HepG2 (cell line): ENCODE data around the gene MFSD12. TPM values are rescaled to one million over a fixed set of nuclear protein-coding genes. Genes with fewer than 3 reads are reported as not detected.

Experiments
- BCL6 ChIP-seq: IDR thresholded peaks from 2 replicates; pipeline ENCODE4 v1.6.1; 2016; ENCODE audit warnings: missing genetic modification reagents, missing compliant biosample characterization
- CSRNP1 ChIP-seq: sonication (generic); formaldehyde crosslinking; IDR thresholded peaks from 2 replicates; pipeline ENCODE4 v1.8.1; 2023; ENCODE audit warnings: mild to moderate bottlenecking, missing genetic modification reagents
- JUNB ChIP-seq: sonication (generic); formaldehyde crosslinking; IDR thresholded peaks from 2 replicates; pipeline ENCODE4 v1.8.0; 2022; ENCODE audit warnings: missing genetic modification reagents, mild to moderate bottlenecking, borderline replicate concordance
- MXD3 ChIP-seq: IDR thresholded peaks from 2 replicates; pipeline ENCODE4 v1.6.1; 2016; ENCODE audit warnings: mild to moderate bottlenecking, missing biosample characterization, missing genetic modification reagents
- PATZ1 ChIP-seq: sonication (generic); formaldehyde crosslinking; IDR thresholded peaks from 2 replicates; pipeline ENCODE4 v1.4.0; 2020; ENCODE audit warnings: missing genetic modification reagents
- PCBP2 ChIP-seq: fragments of 200-400 bp; formaldehyde crosslinking; optimal IDR thresholded peaks from 2 replicates; pipeline ENCODE3; 2018; ENCODE audit warnings: low read length, low read depth; ENCODE audit not compliant: poor library complexity, severe bottlenecking
- PPARG ChIP-seq: conservative IDR thresholded peaks from 2 replicates; pipeline ENCODE4 v1.6.1; 2016; ENCODE audit warnings: missing biosample characterization, missing genetic modification reagents
- RBAK ChIP-seq: sonication (generic); formaldehyde crosslinking; IDR thresholded peaks from 2 replicates; pipeline ENCODE4 v1.5.1; 2020; ENCODE audit warnings: mild to moderate bottlenecking, missing genetic modification reagents
- RFXAP ChIP-seq: sonication (generic); formaldehyde crosslinking; IDR thresholded peaks from 2 replicates; pipeline ENCODE4 v1.4.0; 2020; ENCODE audit warnings: missing genetic modification reagents, borderline replicate concordance
- RORA ChIP-seq: sonication (generic); formaldehyde crosslinking; IDR thresholded peaks from 2 replicates; pipeline ENCODE4 v1.5.0; 2020; ENCODE audit warnings: mild to moderate bottlenecking, missing genetic modification reagents, moderate library complexity
- SIN3A ChIP-seq: IDR thresholded peaks from 2 replicates; pipeline ENCODE4 v1.6.1; 2011; ENCODE audit warnings: low read depth, mild to moderate bottlenecking, control low read depth, low read length, borderline replicate concordance
- SRF ChIP-seq: IDR thresholded peaks from 2 replicates; pipeline ENCODE4 v1.6.1; 2011; ENCODE audit warnings: mild to moderate bottlenecking, low read depth, low read length, moderate library complexity
- TFAP4 ChIP-seq: sonication (generic); IDR thresholded peaks from 2 replicates; pipeline ENCODE4 v1.6.1; 2016; ENCODE audit warnings: low read depth, borderline replicate concordance
- TGIF2 ChIP-seq: IDR thresholded peaks from 2 replicates; pipeline ENCODE4 v1.6.1; 2016; ENCODE audit warnings: control low read depth, missing compliant biosample characterization
- THAP11 ChIP-seq: IDR thresholded peaks from 2 replicates; pipeline ENCODE4 v1.6.1; 2016; ENCODE audit warnings: missing biosample characterization, missing genetic modification reagents
- TRIM24 ChIP-seq: sonication (generic); formaldehyde crosslinking; IDR thresholded peaks from 2 replicates; pipeline ENCODE4 v1.8.0; 2022; ENCODE audit warnings: mild to moderate bottlenecking, missing genetic modification reagents
- ZMAT5 ChIP-seq: sonication (generic); formaldehyde crosslinking; IDR thresholded peaks from 2 replicates; pipeline ENCODE4 v1.5.0; 2020; ENCODE audit warnings: mild to moderate bottlenecking, low read depth, missing genetic modification reagents, borderline replicate concordance
- ZNF230 ChIP-seq: sonication (generic); formaldehyde crosslinking; IDR thresholded peaks from 2 replicates; pipeline ENCODE4 v1.4.0; 2020; ENCODE audit warnings: mild to moderate bottlenecking, missing genetic modification reagents
- ZNF235 ChIP-seq: sonication (generic); formaldehyde crosslinking; IDR thresholded peaks from 2 replicates; pipeline ENCODE4 v1.8.1; 2023; ENCODE audit warnings: mild to moderate bottlenecking, missing genetic modification reagents, borderline replicate concordance
- ZNF350 ChIP-seq: sonication (generic); formaldehyde crosslinking; IDR thresholded peaks from 2 replicates; pipeline ENCODE4 v1.4.0; 2020; ENCODE audit warnings: mild to moderate bottlenecking, low read depth, missing genetic modification reagents, borderline replicate concordance
- ZNF644 ChIP-seq: IDR thresholded peaks from 2 replicates; pipeline ENCODE4 v1.6.1; 2016; ENCODE audit warnings: low read depth
- ZNF710 ChIP-seq: sonication (generic); formaldehyde crosslinking; IDR thresholded peaks from 2 replicates; pipeline ENCODE4 v1.5.0; 2020; ENCODE audit warnings: mild to moderate bottlenecking, missing genetic modification reagents, borderline replicate concordance
- polyA plus RNA-seq, 8 experiments: library from polyadenylated mRNA; depleted of rRNA in 3 of 8; stranded (reverse) in 7 of 8; unstranded in 1 of 8; fragments of >200 nt; fragmentation: Illumina TruSeq in 4 of 8; extraction: Trizol in 4 of 8; gene quantifications; 2 replicates each; pipeline versions ENCODE4 v1.2.1 to v1.2.3, GENCODE V29; 2011 to 2016; ENCODE audit warnings: low read depth in 4 of 8, missing spikeins in 1 of 8, mixed read lengths in 1 of 8; ENCODE audit not compliant: insufficient read depth in 1 of 8
- total RNA-seq, 5 experiments: library from RNA; depleted of rRNA; stranded (reverse); fragments of >200 nt; fragmentation: Illumina TruSeq; extraction: Trizol; gene quantifications; 2 replicates each; pipeline ENCODE4 v1.2.3, GENCODE V29; 2016; ENCODE audit warnings: low read depth in 1 of 5

MFSD12 gene
- total and polyA plus RNA-seq, 2 of the 13 experiments (the other 11 are each of a cell fraction or from before 2014, with no cell fraction given), result 27.2 to 29.1 TPM

GRCh38 chr19:3505598-3506383 is 51.6 kb downstream of the MFSD12 start, which contains the start of gene FZR1 (continued):
- TF ChIP-seq RFXAP (CRISPR knock-in tag) (peak; percentile 59; the same call in 1 of the 2 replicates), PCBP2 (no peak), BCL6 (CRISPR knock-in tag) (peak; percentile 45), MXD3 (peak; percentile 38; the same call in 1 of the 2 replicates), JUNB (CRISPR knock-in tag) (no peak), RORA (CRISPR knock-in tag) (no peak), ZNF235 (no peak), SIN3A (peak; percentile 96), ZNF710 (CRISPR knock-in tag) (no peak), PPARG (CRISPR knock-in tag) (peak; percentile 61; the same call in 1 of the 2 replicates), ZNF230 (CRISPR knock-in tag) (no peak), PATZ1 (no peak), SRF (peak; percentile 26; the same call in 1 of the 2 replicates), TFAP4 (no peak; the same call in 1 of the 2 replicates), RBAK (no peak), TRIM24 (CRISPR knock-in tag) (no peak), CSRNP1 (CRISPR knock-in tag) (0 out of 2 replicates have a peak, but pooled peaks have one; percentile 7), TGIF2 (CRISPR knock-in tag) (0 out of 2 replicates have a peak, but pooled peaks have one; percentile 33), ZNF644 (CRISPR knock-in tag) (no peak), THAP11 (peak; percentile 93), ZNF350 (CRISPR knock-in tag) (peak; percentile 67; the same call in 1 of the 2 replicates), ZMAT5 (no peak)
